ENCODE data around the gene WDR59.

DNA sequence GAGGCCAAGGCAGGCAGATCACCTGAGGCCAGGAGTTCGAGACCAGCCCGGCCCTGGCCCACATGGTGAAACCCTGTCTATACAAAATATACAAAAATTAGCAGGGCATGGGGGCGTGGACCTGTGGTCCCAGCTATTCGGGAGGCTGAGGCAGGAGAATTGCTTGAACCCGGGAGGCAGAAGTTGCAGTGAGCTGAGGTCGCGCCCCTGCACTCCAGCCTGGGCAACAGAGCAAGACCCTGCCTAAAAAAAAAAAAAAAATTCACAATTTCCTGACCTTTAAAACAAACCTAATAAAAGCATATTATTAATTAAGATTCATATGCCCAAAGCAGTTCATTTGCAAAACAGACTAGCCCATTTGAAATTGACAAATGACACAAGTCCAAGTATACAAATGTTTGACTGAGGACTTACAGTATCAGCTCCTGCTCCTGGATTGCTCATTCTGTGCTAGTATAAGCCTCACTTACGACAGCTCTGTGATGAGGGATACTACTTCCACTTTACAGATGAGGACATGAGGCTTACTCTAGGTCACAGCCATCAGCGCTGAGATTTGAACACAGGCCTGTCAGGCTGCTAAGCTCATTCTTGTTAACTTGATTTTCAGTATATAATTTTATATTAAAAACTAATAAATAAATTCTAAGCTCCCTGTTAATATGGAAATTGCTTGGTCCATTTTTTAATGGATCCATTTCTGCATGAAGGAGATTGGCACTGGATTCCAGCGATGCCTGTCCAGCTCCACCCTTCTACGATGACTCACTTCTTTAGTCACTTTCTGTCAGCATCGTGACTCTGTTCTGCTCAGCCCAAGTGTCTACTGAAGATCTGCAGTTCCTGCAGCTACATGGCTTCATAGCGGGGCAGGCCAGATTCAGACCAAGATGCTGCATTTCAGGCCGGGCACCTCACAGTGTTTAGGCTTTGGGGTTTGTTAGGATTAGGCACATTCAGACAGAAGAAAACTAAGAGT, 88.2 kb downstream of the WDR59 start:
- TF ChIP-seq, protein P1, sequence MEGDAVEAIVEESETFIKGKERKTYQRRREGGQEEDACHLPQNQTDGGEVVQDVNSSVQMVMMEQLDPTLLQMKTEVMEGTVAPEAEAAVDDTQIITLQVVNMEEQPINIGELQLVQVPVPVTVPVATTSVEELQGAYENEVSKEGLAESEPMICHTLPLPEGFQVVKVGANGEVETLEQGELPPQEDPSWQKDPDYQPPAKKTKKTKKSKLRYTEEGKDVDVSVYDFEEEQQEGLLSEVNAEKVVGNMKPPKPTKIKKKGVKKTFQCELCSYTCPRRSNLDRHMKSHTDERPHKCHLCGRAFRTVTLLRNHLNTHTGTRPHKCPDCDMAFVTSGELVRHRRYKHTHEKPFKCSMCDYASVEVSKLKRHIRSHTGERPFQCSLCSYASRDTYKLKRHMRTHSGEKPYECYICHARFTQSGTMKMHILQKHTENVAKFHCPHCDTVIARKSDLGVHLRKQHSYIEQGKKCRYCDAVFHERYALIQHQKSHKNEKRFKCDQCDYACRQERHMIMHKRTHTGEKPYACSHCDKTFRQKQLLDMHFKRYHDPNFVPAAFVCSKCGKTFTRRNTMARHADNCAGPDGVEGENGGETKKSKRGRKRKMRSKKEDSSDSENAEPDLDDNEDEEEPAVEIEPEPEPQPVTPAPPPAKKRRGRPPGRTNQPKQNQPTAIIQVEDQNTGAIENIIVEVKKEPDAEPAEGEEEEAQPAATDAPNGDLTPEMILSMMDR (IDR thresholded peaks at IDR 0.05), result no peak
- TF ChIP-seq POLR2A (IDR thresholded peaks at IDR 0.05), result no peak
